HG02798 (cell line): ENCODE measurements around the gene SLC39A7.
A peak's percentile ranks its signal among the peaks of the same experiment; 100 is the strongest.
"Not testable (repeated sequence)": the region's sequence is repeated elsewhere in the genome, so short reads cannot be mapped to it uniquely, and the experiment has no call there.

Experiments
- ATAC-seq: cut with Tn5 transposase; IDR thresholded peaks from one replicate; pipeline ENCODE4 v1.9.1; 2021; ENCODE audit warnings: mild to moderate bottlenecking; ENCODE audit not compliant: unreplicated experiment, poor library complexity

SLC39A7 gene

DNA sequence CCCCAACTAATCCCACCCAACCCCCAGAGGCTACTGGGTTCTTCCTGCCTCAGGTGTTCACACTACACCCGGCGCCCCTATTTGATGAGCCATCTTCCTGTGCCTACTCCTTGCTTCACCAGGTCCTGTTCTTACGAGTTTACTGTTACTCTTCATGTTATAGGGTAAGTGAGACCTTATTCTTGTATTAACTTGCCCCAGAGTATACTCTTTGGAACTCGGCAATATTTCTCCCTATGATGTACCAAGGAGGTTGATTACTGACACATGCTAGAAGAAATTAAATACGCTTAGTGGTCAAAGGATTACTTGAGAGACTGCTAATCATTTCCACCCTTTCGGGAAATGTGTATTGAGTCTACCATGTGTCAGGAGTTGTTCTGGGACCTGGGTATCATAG, 16.6 kb downstream of the SLC39A7 start:
- no peak for ATAC-seq

DNA sequence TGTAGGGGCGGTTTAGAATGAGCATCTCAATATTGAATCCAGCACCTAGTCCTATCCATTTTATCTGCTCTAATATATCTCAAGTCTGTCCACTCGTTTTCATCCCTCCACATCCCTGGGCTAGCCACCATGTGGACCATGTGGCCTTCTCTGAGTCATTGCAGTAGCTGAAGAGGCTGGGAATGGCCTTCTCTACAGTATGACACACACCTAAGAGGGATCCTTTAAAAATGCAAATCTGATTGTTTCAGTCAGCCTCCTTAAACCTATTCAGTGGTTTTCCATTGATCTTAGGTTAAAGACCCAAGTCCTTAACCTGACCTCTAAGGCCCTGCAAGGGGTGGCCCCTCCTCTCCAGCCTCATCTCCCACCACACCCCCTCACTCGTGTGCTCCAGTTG, 17.0 kb downstream of the SLC39A7 start:
- ATAC-seq: no peak

DNA sequence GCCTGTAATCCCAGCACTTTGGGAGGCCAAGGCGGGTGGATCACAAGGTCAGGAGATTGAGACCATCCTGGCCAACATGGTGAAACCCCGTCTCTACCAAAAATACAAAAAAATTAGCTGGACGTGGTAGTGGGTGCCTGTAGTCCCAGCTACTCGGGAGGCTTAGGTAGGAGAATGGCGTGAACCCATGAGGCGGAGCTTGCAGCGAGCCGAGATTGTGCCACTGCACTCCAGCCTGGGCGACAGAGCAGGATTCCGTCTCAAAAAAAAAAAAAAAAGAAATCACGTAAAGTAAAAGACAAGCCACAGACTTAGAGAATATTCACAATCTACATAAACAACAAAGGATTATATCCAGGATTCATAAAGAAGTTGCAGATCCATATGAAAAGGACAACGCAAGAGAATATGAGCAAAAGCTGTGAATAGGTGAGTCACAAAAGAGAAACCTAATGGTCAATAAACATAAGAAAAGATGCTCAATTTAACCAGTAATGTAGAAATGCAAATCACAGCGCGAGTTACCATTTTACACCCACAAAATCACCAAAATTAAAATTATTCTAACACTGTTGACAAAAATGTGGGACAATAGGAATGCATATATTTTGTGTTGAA, 25.9 kb downstream of the SLC39A7 start:
- not testable (repeated sequence) for ATAC-seq

DNA sequence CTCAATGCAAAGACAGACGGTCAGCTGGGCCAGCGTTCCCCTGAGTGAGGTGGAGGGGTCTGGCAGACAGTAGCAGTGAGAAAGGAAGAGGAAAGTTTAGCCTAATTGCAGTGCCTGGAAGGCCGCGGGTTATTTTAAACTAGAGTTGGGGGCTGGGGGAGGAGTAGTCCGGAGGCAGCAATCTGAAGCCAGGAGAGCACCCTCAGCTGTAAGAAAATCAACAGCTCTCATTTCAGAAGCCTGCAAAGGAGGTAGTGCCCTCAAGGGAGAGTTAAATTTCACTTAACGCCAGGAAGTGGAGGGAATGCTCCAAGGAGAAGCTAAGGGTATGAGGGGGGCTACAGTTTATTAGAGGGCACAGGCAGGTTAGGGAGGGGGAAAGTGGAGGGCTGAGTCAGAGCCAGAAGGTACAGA, 34.6 kb downstream of the SLC39A7 start:
- no peak for ATAC-seq

DNA sequence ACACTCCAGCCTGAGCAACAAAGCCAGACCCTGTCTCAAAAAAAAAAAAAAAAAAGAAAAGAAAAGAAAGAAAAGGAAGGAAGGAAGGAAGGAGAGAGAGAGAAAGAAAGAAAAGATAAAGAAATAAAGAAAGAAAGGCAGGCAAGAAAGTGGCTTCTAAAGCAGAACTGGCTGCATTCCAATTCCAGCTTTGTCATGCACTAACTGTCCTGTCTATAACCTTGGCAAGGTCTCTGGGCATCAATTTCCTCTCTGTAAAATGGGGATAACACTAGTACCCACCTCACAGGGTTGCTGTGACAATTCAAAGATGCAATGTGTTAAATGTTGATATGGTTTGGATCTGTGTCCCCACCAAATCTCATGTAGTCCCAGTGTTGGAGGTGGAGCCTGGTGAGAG, 35.7 kb downstream of the SLC39A7 start:
- no peak for ATAC-seq

DNA sequence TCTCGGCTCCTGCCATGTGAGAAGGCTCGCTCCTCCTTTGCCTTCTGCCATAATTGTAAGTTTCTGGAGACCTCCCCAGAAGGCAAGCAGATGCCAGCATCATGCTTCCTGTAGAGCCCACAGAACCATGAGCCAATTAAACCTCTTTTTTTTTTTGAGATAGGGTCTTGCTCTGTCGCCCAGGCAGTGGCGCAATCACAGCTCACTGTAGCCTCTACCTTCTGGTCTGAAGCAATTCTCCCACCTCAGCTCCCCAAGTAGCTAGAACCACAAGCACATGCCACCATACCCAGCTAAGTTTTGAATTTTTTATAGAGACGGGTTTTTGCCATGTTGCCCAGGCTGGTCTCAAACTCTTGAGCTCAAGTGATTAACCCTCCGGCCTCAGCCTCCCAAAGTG, 36.2 kb downstream of the SLC39A7 start:
- ATAC-seq: no peak

DNA sequence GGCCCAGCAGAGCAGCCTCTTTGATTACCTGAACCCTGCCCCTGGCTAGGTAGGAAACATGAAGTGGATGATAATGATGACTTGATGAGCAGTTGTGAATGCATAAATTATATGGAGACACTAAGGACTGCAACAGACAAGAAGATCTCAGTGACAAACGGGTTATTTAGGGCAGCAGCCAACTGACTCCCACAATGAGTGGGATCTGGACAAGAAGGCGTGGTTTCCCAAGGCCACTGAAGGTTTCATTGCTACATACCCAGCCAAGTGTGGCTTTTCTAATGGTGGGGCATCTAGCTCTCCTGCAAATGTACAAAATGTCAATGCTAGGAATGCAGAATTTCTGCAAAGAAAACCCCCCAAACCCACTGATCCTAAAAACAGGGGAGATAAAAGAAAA, 37.1 kb downstream of the SLC39A7 start:
- no peak for ATAC-seq

DNA sequence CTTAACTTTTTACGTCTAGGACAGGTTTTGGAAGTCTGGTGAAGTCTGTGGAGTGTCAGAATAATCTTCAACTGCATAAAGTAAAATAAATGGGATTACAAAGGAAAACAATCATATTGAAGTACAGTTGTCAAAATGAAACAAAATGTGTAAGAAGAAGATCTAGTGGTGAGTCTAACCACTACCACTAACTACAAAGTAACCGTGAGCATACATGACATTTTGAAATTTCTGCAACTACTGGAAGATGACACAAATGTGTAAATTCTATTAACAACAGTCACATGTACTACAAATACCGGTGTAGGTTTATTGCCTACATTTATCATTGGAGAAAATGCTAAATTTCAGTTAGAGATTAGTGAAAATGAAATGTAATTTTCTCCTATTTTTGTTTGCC, 41.3 kb downstream of the SLC39A7 start:
- ATAC-seq: no peak

DNA sequence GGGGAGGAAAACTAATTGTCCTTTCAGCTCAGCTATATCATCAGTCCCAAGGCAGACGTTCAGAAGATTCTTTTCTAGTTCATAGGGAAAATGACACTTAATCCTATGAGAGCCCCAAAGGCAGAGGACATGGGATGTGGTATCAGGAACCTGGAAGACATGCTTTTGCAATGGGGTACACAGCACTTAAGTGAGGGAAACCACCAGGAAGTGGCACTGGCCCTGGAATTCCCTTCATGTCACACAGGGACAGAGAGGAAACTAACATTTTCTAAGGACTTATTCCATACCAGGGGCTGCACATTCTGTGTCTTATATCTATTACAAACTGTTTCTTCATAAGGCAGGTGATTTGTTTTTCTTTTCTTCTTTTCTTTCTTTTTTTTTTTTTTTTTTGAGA, 42.8 kb downstream of the SLC39A7 start:
- no peak for ATAC-seq

DNA sequence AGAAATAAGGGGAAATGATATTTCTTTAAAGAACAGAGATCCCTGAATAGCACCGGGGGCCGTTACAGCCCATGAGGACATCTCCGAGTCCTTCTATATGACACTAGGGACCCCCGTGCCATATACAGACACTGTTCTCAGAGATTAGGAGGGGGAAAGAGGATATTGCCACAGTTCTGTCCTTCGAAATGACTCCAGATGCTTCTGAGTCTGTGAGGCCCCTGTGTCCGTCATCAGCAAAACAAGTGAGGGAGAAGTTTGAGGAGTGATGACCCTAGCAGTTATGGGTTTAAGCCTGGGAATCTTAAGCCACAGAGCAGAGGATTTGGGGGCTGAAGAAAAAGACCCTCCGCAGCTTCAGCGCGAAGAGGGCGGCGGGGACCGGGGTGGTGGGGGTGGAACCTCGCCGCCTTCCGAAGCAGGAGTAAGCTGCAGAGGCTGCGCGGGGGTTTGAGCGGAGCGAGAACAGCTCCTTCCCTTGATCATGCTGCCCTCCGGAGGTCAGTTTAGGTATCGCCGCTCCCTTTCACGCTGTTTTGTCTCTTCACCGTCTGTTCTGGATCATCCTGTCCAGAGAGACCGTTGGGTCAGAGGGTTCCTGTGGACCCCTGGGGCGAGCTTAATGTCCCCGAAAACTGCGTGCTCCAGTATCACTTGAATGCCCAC, 47.4 kb downstream of the SLC39A7 start:
- ATAC-seq: peak; percentile 33

DNA sequence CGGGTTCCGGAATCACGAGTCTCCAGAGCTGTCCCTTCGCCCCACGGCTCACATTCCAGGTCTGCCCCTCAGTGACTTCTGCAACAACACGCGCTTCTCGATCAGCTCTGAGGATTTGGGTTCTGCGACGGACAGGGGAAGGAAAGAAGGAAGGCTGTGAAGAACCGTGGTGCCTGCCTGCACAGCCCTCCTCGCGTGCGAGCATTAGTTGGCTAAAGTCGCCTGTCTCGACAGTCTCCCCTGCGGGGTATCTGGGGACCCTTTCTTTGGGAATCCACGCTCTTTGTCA, 47.9 kb downstream of the SLC39A7 start:
- ATAC-seq: peak; percentile 3

DNA sequence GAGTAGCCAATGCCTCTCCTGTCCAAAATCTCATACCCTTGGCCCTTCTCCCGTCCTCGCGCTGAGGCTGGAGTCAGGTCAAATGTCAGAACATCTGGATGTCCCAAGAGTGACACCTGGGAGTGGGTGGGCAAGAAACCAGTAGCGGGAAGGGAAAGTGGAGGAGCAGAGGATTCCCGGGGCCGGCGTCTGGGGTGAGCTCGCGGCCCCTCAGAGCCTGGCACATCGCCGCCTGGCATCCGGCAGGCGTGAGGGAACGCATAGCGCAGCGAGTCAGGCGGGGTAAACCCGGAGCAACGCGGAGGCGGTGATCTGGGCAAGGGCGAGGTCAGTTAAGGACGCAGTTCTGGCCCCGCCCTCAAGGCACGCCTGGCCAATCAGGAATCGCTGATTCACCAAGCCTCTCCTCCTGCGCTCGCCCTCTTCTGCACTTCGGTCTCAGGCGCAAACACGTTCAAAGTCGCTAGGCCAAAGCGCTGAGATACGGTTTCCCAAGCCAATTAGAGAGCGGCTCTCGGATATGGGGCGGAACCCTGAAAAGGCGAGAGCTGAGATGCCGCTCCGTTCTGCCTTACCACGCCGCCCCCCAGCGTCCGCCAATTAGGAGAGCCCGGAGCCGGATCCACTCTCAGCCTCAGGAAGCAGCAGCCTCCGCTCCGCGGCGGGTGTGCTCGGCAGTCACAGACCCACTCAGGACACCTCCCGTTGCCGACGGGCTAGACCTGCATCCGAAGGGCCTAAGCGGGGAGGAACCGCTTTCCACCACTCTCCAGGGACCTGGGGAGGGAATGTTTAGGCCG, 48.5 kb downstream of the SLC39A7 start:
- ATAC-seq: peak; percentile 93

DNA sequence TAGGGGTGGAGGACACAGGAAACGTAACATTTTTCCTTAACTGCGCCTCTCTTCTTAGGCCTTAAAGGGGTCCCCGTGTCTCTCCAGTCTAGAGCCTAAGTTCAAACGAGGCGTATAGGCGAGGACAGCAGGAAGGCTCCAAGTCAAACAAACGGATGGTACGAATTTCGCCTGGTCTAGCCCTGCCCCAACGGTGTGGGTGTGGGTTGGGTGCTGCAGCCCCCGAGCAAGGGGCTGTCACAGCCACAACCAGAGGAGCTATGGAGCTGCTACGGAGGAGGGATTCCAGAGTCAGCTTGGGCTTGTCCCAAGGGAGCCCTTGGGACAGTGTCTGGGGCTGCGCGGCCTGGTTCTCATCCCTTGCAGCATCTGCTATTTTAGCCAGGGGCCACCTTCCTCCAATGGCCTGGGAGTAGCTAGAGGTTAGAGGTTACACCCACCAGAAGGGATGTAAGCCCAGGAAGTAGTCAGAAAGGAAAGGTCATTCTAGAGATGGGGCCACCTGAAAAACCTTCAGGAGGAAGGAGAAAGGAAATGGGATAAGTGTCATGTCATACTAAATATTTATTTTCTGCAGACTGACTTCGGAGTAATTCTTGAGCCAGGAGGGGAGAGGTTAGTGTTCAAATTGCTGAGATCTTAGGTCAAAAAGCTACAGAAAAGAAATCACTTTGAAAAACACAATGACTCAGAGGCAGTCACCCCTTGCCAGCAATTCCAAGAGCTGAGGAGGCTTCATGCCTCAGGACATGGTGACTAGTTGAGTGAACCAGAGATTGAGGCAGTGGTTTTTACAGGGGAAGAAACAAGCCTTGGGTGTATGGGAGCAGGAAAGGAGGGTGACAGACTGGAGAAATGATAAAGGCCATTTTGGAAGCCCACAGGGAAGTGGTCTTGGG, 49.3 kb downstream of the SLC39A7 start:
- ATAC-seq: no peak

DNA sequence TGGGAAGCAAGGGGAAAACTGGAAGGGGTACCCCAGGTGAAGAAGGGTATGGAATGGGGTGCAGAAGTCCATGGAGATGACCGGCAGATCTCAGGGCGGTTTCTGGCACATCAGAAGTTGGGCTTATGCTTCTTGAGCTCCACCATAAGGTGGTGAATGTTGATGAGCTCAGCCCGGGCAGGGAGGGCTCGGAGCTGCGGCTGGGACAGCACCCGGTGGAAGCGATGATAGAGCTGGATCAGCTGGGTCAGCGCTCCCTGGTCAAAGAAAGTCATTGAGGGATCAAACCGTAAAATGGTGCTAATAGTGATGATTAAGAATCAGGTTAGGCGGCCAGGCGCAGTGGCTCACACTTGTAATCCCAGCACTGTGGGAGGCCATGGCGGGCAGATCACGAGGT, 50.1 kb downstream of the SLC39A7 start:
- ATAC-seq: no peak

DNA sequence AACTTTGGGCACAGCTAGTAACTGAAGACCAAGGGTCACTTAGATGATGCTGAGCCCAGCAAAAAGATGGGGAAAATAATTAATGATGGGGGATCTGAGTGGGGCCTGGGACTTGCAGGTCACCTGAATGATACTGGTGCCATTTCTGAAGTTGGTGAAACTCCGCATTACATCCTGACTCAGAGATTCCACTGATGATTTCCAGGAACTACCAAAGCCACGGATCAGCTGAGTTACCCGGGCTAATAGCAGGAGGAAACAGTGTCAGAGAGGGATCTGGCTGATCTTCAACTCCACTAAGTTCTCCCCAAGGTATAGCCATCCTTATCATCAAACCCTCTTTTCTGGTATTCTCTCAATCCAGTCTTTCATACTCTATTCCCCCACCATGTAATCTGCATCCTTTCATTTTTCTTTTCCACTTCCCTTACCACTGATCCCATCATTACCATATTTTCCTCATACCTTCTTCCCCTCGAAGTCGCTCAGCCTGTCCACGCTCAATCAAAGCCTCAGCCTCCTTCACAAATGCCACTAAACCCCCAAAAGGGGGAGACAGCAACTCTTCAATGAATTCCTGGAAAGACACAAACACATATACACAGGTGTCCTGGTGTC, 50.8 kb downstream of the SLC39A7 start:
- no peak for ATAC-seq

DNA sequence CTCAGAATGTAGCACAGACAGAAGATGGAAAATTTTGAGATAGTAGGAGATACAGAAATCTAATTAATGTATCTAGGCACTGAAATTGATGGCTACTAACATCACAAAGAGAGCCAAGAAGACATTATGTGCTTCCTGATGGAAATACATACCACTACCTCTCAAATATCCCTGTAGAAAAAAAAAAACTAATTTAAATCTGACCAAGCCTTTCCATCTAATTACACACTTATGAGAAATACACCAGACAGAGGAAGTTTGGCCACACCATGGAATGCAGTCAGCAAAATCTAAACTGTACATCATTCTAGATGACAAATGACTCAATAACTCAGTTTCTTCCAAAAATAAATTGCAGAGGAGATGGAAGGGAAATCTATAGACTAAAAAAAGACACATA, 52.1 kb downstream of the SLC39A7 start:
- ATAC-seq: no peak
